ENCODE data around the gene TMEM132E. TPM values are rescaled to one million over a fixed set of nuclear protein-coding genes. Genes with fewer than 3 reads are reported as not detected.

TMEM132E gene
- total RNA-seq, 2 donors from 2014 or later: 0.15 TPM; not detected in 1

- H3K9me3 ChIP-seq (ENCODE audit: control insufficient read depth, low read length): no peaks in the 10 kb centered on the region
- no peaks in the 10 kb centered on the region for H3K27me3 ChIP-seq (ENCODE audit: control insufficient read depth, insufficient read depth, low read length, poor library complexity, severe bottlenecking)
- Mint-ChIP-seq H3K4me1 (peaks cover 37% of the 10 kb centered on the region), H3K4me3 (no peak overlapping the region), H3K27ac (no peak overlapping the region), H3K27me3 (ENCODE audit: insufficient read depth) (peaks cover 10% of the 10 kb centered on the region), H3K36me3 (ENCODE audit: low read depth) (no peaks in the 10 kb centered on the region), H3K9me3 (no peaks in the 10 kb centered on the region)
- 58 to 60% methylated on average over 1 to 4 of the region's 4 CpGs for WGBS, 2 experiments (ENCODE audit: insufficient coverage in 1 of 2, insufficient read length in 1 of 2)
- no peak overlapping the region for H3K9ac ChIP-seq (ENCODE audit: extremely low read depth, low read length, poor library complexity, severe bottlenecking)
- DNase-seq: peak; percentile 88
- no peaks in the 10 kb centered on the region for H3K36me3 ChIP-seq (ENCODE audit: control insufficient read depth, insufficient read depth, low read length)
- H3K4me3 ChIP-seq (ENCODE audit: low read length): no peak overlapping the region
- no peak for TF ChIP-seq CTCF (conservative IDR thresholded peaks at IDR 0.05)
- no peak overlapping the region for H3K27ac ChIP-seq (ENCODE audit: low read depth, low read length)
- peaks cover 16% of the 10 kb centered on the region for H3K4me1 ChIP-seq (ENCODE audit: control insufficient read depth, insufficient read depth, low read length)
These were observed 28.5 kb downstream of the TMEM132E start for GRCh38 chr17:34607917-34608316.

GRCh38 chr17:34609210-34609609 is 29.8 kb downstream of the TMEM132E start:
- Mint-ChIP-seq H3K4me1 (peaks cover 49% of the 10 kb centered on the region), H3K27ac (peak overlapping the region; percentile 36), H3K36me3 (ENCODE audit: low read depth) (no peaks in the 10 kb centered on the region), H3K27me3 (ENCODE audit: insufficient read depth) (peaks cover 4% of the 10 kb centered on the region), H3K9me3 (no peaks in the 10 kb centered on the region), H3K4me3 (no peak overlapping the region)
- peaks cover 22% of the 10 kb centered on the region for H3K4me1 ChIP-seq (ENCODE audit: control insufficient read depth, insufficient read depth, low read length)
- H3K36me3 ChIP-seq (ENCODE audit: control insufficient read depth, insufficient read depth, low read length): no peaks in the 10 kb centered on the region
- peak; percentile 71 for DNase-seq
- WGBS, 2 experiments (ENCODE audit: insufficient coverage in 1 of 2, insufficient read length in 1 of 2): 58 to 80% methylated on average over 2 to 5 of the region's 5 CpGs
- H3K27ac ChIP-seq (ENCODE audit: low read depth, low read length): no peak overlapping the region
- no peak overlapping the region for H3K4me3 ChIP-seq (ENCODE audit: low read length)
- no peak overlapping the region for H3K9ac ChIP-seq (ENCODE audit: extremely low read depth, low read length, poor library complexity, severe bottlenecking)
- no peaks in the 10 kb centered on the region for H3K9me3 ChIP-seq (ENCODE audit: control insufficient read depth, low read length)
- no peaks in the 10 kb centered on the region for H3K27me3 ChIP-seq (ENCODE audit: control insufficient read depth, insufficient read depth, low read length, poor library complexity, severe bottlenecking)
- TF ChIP-seq CTCF (conservative IDR thresholded peaks at IDR 0.05): no peak

- no peak overlapping the region for H3K27ac ChIP-seq (ENCODE audit: low read depth, low read length)
- H3K36me3 ChIP-seq (ENCODE audit: control insufficient read depth, insufficient read depth, low read length): no peaks in the 10 kb centered on the region
- 68 to 86% methylated on average over 4 to 5 of the region's 5 CpGs for WGBS, 2 experiments (ENCODE audit: insufficient coverage in 1 of 2, insufficient read length in 1 of 2)
- H3K4me3 Mint-ChIP-seq: no peak overlapping the region
- no peak overlapping the region for H3K4me3 ChIP-seq (ENCODE audit: low read length)
- H3K9ac ChIP-seq (ENCODE audit: extremely low read depth, low read length, poor library complexity, severe bottlenecking): no peak overlapping the region
- H3K27ac Mint-ChIP-seq: peak overlapping the region; percentile 63
- no peak for TF ChIP-seq CTCF (conservative IDR thresholded peaks at IDR 0.05)
- no peaks in the 10 kb centered on the region for H3K9me3 ChIP-seq (ENCODE audit: control insufficient read depth, low read length)
- no peaks in the 10 kb centered on the region for H3K36me3 Mint-ChIP-seq (ENCODE audit: low read depth)
- H3K27me3 ChIP-seq (ENCODE audit: control insufficient read depth, insufficient read depth, low read length, poor library complexity, severe bottlenecking): no peaks in the 10 kb centered on the region
- no peaks in the 10 kb centered on the region for H3K9me3 Mint-ChIP-seq
- H3K4me1 Mint-ChIP-seq: peaks cover 55% of the 10 kb centered on the region
- peaks cover 2% of the 10 kb centered on the region for H3K27me3 Mint-ChIP-seq (ENCODE audit: insufficient read depth)
- DNase-seq: no peak
- peaks cover 24% of the 10 kb centered on the region for H3K4me1 ChIP-seq (ENCODE audit: control insufficient read depth, insufficient read depth, low read length)
These were observed 30.7 kb downstream of the TMEM132E start for GRCh38 chr17:34610039-34610438.
